GM18868 (cell line): ENCODE measurements around the gene STAT5B.
"Not testable (repeated sequence)": the region's sequence is repeated elsewhere in the genome, so short reads cannot be mapped to it uniquely, and the experiment has no call there.

Source experiments
- ATAC-seq: cut with Tn5 transposase; IDR thresholded peaks from one replicate; pipeline ENCODE4 v1.9.1; 2021; ENCODE audit warnings: mild to moderate bottlenecking, moderate library complexity; ENCODE audit not compliant: unreplicated experiment

The STAT5B gene

GRCh38 chr17:42276359-42276608 lies at the start of gene STAT5B:
TSS of gene STAT5B (minus strand) at chr17:42276391. CDS start at chr17:42232127, 44,264 bp downstream.
- ATAC-seq = peak; percentile 71

GRCh38 chr17:42325026-42325425 lies 48.8 kb upstream of the STAT5B start:
- no peak for ATAC-seq

- ATAC-seq = no peak
These were observed 47.1 kb upstream of the STAT5B start for GRCh38 chr17:42323268-42323773.

- no peak for ATAC-seq
These were observed 46.4 kb upstream of the STAT5B start for GRCh38 chr17:42322382-42323267.

- ATAC-seq = no peak
These were observed 45.4 kb upstream of the STAT5B start for GRCh38 chr17:42321555-42321954.

GRCh38 chr17:42317967-42318366 lies 41.8 kb upstream of the STAT5B start:
- ATAC-seq = not testable (repeated sequence)

GRCh38 chr17:42317266-42317845 lies 41.2 kb upstream of the STAT5B start:
- ATAC-seq = no peak

GRCh38 chr17:42316755-42317154 lies 40.6 kb upstream of the STAT5B start:
- ATAC-seq = no peak

- ATAC-seq = no peak
These were observed 39.4 kb upstream of the STAT5B start for GRCh38 chr17:42315402-42316156.

- no peak for ATAC-seq
These were observed 37.8 kb upstream of the STAT5B start for GRCh38 chr17:42313773-42314566.

- no peak for ATAC-seq
These were observed 37.2 kb upstream of the STAT5B start for GRCh38 chr17:42313389-42313772.

GRCh38 chr17:42312285-42313130 lies 36.3 kb upstream of the STAT5B start:
- peak; percentile 43 for ATAC-seq

GRCh38 chr17:42312035-42312284 lies 35.8 kb upstream of the STAT5B start:
- no peak for ATAC-seq

GRCh38 chr17:42311240-42312034 lies 35.2 kb upstream of the STAT5B start:
- no peak for ATAC-seq

GRCh38 chr17:42310787-42311215 lies 34.6 kb upstream of the STAT5B start:
- ATAC-seq = no peak

- no peak for ATAC-seq
These were observed 34.0 kb upstream of the STAT5B start for GRCh38 chr17:42309986-42310786.

- no peak for ATAC-seq
These were observed 33.0 kb upstream of the STAT5B start for GRCh38 chr17:42309142-42309541.

- no peak for ATAC-seq
These were observed 32.3 kb upstream of the STAT5B start for GRCh38 chr17:42308446-42308845.
